Measurements from ENCODE around the gene C1GALT1.
"Not testable (repeated sequence)": the region's sequence is repeated elsewhere in the genome, so short reads cannot be mapped to it uniquely, and the experiment has no call there.

Gene C1GALT1

GRCh38 chr7:7173956-7174632 lies 8.2 kb upstream of the C1GALT1 start:
- no peak for DNase-seq

- DNase-seq = no peak
Measured at GRCh38 chr7:7175075-7175695, 7.2 kb upstream of the C1GALT1 start.

- DNase-seq = no peak
Measured at GRCh38 chr7:7176406-7177043, 5.8 kb upstream of the C1GALT1 start.

- no peak for DNase-seq
Measured at GRCh38 chr7:7177044-7177517, 5.3 kb upstream of the C1GALT1 start.

GRCh38 chr7:7178081-7178480 lies 4.3 kb upstream of the C1GALT1 start:
- DNase-seq = no peak

GRCh38 chr7:7178906-7179305 lies 3.4 kb upstream of the C1GALT1 start:
- DNase-seq = no peak

GRCh38 chr7:7180725-7181449 lies 1.5 kb upstream of the C1GALT1 start:
- DNase-seq = no peak

GRCh38 chr7:7181519-7182155 lies 707 bp upstream of the C1GALT1 start:
- peak; percentile 72 for DNase-seq

- peak; percentile 51 for DNase-seq
Measured at GRCh38 chr7:7183061-7183837, 905 bp downstream of the C1GALT1 start.

GRCh38 chr7:7183838-7184463 lies 1.6 kb downstream of the C1GALT1 start:
- DNase-seq = no peak

GRCh38 chr7:7185371-7185989 lies 3.1 kb downstream of the C1GALT1 start:
- DNase-seq = no peak

GRCh38 chr7:7188091-7188490 lies 5.7 kb downstream of the C1GALT1 start:
- DNase-seq = no peak

GRCh38 chr7:7188742-7189141 lies 6.4 kb downstream of the C1GALT1 start:
- DNase-seq = no peak

- no peak for DNase-seq
Measured at GRCh38 chr7:7190142-7190541, 7.8 kb downstream of the C1GALT1 start.

GRCh38 chr7:7191137-7191536 lies 8.8 kb downstream of the C1GALT1 start:
- DNase-seq = no peak

- not testable (repeated sequence) for DNase-seq
Measured at GRCh38 chr7:7192798-7193788, 10.7 kb downstream of the C1GALT1 start.

GRCh38 chr7:7199592-7199991 lies 17.2 kb downstream of the C1GALT1 start:
- DNase-seq = not testable (repeated sequence)

- DNase-seq = not testable (repeated sequence)
Measured at GRCh38 chr7:7200255-7200654, 17.9 kb downstream of the C1GALT1 start.

- peak; percentile 38 for DNase-seq
Measured at GRCh38 chr7:7201578-7202374, 19.4 kb downstream of the C1GALT1 start.
